ENCODE measurements around the gene FAM43A. TPM values are rescaled to one million over a fixed set of nuclear protein-coding genes. Genes with fewer than 3 reads are reported as not detected.
A peak's percentile ranks its signal among the peaks of the same experiment; 100 is the strongest.

Gene FAM43A
- total and polyA plus RNA-seq, 9 of the 15 experiments (the other 6 are each of a cell fraction or from before 2014, with no cell fraction given): 0.03 to 1.2 (median 0.21) TPM

GRCh38 chr3:194732617-194733016 is 46.9 kb downstream of the FAM43A start (continued):
- TF ChIP-seq VEZF1 (CRISPR knock-in tag; IDR thresholded peaks at IDR 0.05) (no peak), CEBPB (tag; IDR thresholded peaks at IDR 0.05) (no peak)

- intact Hi-C loops (cut with micrococcal nuclease): no loop called here
- H3K9ac ChIP-seq (ENCODE audit: insufficient read depth in 1 of 2, low read depth in 2 of 2, low read length in 2 of 2): no peak overlapping the region
Observed at GRCh38 chr3:194736277-194736895, 50.7 kb downstream of the FAM43A start.

More at GRCh38 chr3:194736277-194736895, 50.7 kb downstream of the FAM43A start:
- WGBS (ENCODE audit: insufficient coverage, low coverage, missing lambda C conversion rate): 0% methylated on average over 6 of the region's 6 CpGs
- Histone ChIP-seq H3K4me1 (replicated peaks in 1 of 2; ENCODE audit: control insufficient read depth in 2 of 2, insufficient read depth in 2 of 2, low read length in 2 of 2) (no peaks in the 10 kb centered on the region), H3K79me2 (ENCODE audit: control insufficient read depth, insufficient read depth, low read length) (no peaks in the 10 kb centered on the region), H3K9me1 (ENCODE audit: control insufficient read depth, insufficient read depth, low read length) (no peaks in the 10 kb centered on the region), H3K4me2 (ENCODE audit: insufficient read depth, low read length) (no peak overlapping the region), H3K9me3 (replicated peaks; ENCODE audit: control insufficient read depth, insufficient read depth, low read depth, low read length) (no peaks in the 10 kb centered on the region), H3K27me3 (ENCODE audit: control insufficient read depth in 2 of 2, insufficient read depth in 2 of 2, low read length in 2 of 2) (peaks cover 10 to 54% of the 10 kb centered on the region in 2 experiments; a peak in 4 of 5 replicates), H3K27ac (ENCODE audit: extremely low read depth, low read depth, low read length) (no peak overlapping the region), H3K4me3 (no peak overlapping the region), H4K20me1 (replicated peaks; ENCODE audit: control insufficient read depth, insufficient read depth, low read length) (0 out of 2 replicates have a peak, but pooled peaks cover 3% of the 10 kb centered on the region), H2AFZ (ENCODE audit: low read depth, low read length) (no peak overlapping the region), H3K36me3 (ENCODE audit: control insufficient read depth, insufficient read depth, low read length) (no peaks in the 10 kb centered on the region)
- TF ChIP-seq CCNT2 (IDR thresholded peaks at IDR 0.05; ENCODE audit: borderline replicate concordance, extremely low read depth, insufficient read length, low read depth, low read length): no peak
- TF ChIP-seq MCM5 (IDR thresholded peaks at IDR 0.05; ENCODE audit: low read depth): no peak
- no peak for TF ChIP-seq ZNF740 (CRISPR knock-in tag; IDR thresholded peaks at IDR 0.05)
- no peak for TF ChIP-seq ZNF740 (tag; IDR thresholded peaks at IDR 0.05)
- TF ChIP-seq ETV6 (IDR thresholded peaks at IDR 0.05; ENCODE audit: borderline replicate concordance in 1 of 2, low read depth in 2 of 2, low read length in 1 of 2): peak in 1 of 2 experiments; percentile 46; a peak in 1 of 4 replicates
- TF ChIP-seq ETV6 (CRISPR knock-in tag; IDR thresholded peaks at IDR 0.05; ENCODE audit: borderline replicate concordance): no peak
- no peak for TF ChIP-seq CREB5 (CRISPR knock-in tag; IDR thresholded peaks at IDR 0.05)
- ATAC-seq: no peak
- in situ Hi-C loops (cut with MboI): no loop called here
- no peak for DNase-seq (ENCODE audit: extremely low read depth in 1 of 4, low spot score in 3 of 4)
- BruUV-seq (replicated peaks): no TSS peak
- POLR2A ChIA-PET: interaction anchor here (0.6 to 1.8 kb wide), 2 partner anchors 12 to 57 kb away, joined by 4 read pairs; no protein-coding TSS in a partner anchor
- CTCF ChIA-PET (ENCODE audit: low intra/inter-chr PET ratio): no interaction called here
- FAIRE-seq: no peak

All from K562 (cell line).